Liver (tissue), 9 donors: ENCODE results near the gene SORCS2. TPM values are rescaled to one million over a fixed set of nuclear protein-coding genes. Genes with fewer than 3 reads are reported as not detected.
A peak's percentile ranks its signal among the peaks of the same experiment; 100 is the strongest.

Experiments
- DNase-seq: peaks from one replicate; pipeline ENCODE4 v3.0.0-alpha.2; 2017; ENCODE audit warnings: low spot score
- H3K27ac ChIP-seq, 2 donors: one replicate each; pipeline ENCODE4 v1.7.0; 2013; ENCODE audit warnings: inconsistent platforms in 2 of 2, low read length in 2 of 2, control low read depth in 1 of 2, low read depth in 1 of 2, mild to moderate bottlenecking in 1 of 2
- H3K27me3 ChIP-seq, 4 donors: one replicate each; pipeline versions ENCODE4 v1.6.1 to v1.7.0; 2013; ENCODE audit warnings: low read length in 3 of 4, inconsistent platforms in 1 of 4, mild to moderate bottlenecking in 1 of 4, moderate library complexity in 1 of 4; ENCODE audit not compliant: control insufficient read depth in 4 of 4, insufficient read depth in 4 of 4
- H3K36me3 ChIP-seq, 4 donors: one replicate each; pipeline versions ENCODE4 v1.6.1 to v1.7.0; 2013; ENCODE audit warnings: low read length in 3 of 4, mild to moderate bottlenecking in 3 of 4, low read depth in 1 of 4, moderate library complexity in 1 of 4; ENCODE audit not compliant: control insufficient read depth in 4 of 4, insufficient read depth in 3 of 4
- H3K4me1 ChIP-seq, 4 donors: one replicate each; pipeline versions ENCODE4 v1.6.1 to v1.7.0; 2013; ENCODE audit warnings: low read length in 3 of 4, mild to moderate bottlenecking in 3 of 4, moderate library complexity in 1 of 4; ENCODE audit not compliant: control insufficient read depth in 4 of 4, insufficient read depth in 4 of 4
- H3K4me3 ChIP-seq, 3 donors: one replicate each; pipeline versions ENCODE4 v1.6.1 to v1.7.0; 2013; ENCODE audit warnings: low read length in 3 of 3, control low read depth in 1 of 3, low read depth in 1 of 3, mild to moderate bottlenecking in 1 of 3
- H3K9ac ChIP-seq, 2 donors: one replicate each; pipeline ENCODE4 v1.7.0; 2013; ENCODE audit warnings: low read length in 2 of 2, mild to moderate bottlenecking in 2 of 2, moderate library complexity in 2 of 2, control low read depth in 1 of 2, low read depth in 1 of 2
- H3K9me3 ChIP-seq, 4 donors: one replicate each; pipeline versions ENCODE4 v1.6.1 to v1.7.0; 2013; ENCODE audit warnings: low read length in 3 of 4; ENCODE audit not compliant: control insufficient read depth in 4 of 4
- ATF3 ChIP-seq: IDR thresholded peaks from 2 replicates; pipeline ENCODE4 v1.6.1; 2016; ENCODE audit warnings: antibody characterized with exemption
- CTCF ChIP-seq: fragments of 150-350 bp; IDR thresholded peaks from 2 replicates; pipeline ENCODE4 v1.5.1; 2017; ENCODE audit warnings: improper control_type of control experiment, low read depth, low read length; ENCODE audit not compliant: missing input control
- EGR1 ChIP-seq, 2 donors: IDR thresholded peaks; 2 replicates each; pipeline ENCODE4 v1.6.1; 2016 to 2018; ENCODE audit warnings: antibody characterized with exemption in 2 of 2, low read depth in 2 of 2
- FOXA1 ChIP-seq: IDR thresholded peaks from 2 replicates; pipeline ENCODE4 v1.6.1; 2016; ENCODE audit warnings: antibody characterized with exemption
- FOXA2 ChIP-seq: IDR thresholded peaks from 2 replicates; pipeline ENCODE4 v1.6.1; 2016; ENCODE audit warnings: antibody characterized with exemption
- GABPA ChIP-seq, 2 donors: IDR thresholded peaks in 1 of 2; conservative IDR thresholded peaks in 1 of 2; 2 replicates each; pipeline ENCODE4 v1.6.1; 2016; ENCODE audit warnings: antibody characterized with exemption in 2 of 2, mild to moderate bottlenecking in 1 of 2, moderate library complexity in 1 of 2
- HNF4A ChIP-seq, 2 donors: conservative IDR thresholded peaks; 2 replicates each; pipeline ENCODE4 v1.6.1; 2016; ENCODE audit warnings: antibody characterized with exemption in 2 of 2, mild to moderate bottlenecking in 2 of 2
- HNF4G ChIP-seq: IDR thresholded peaks from 2 replicates; pipeline ENCODE4 v1.6.1; 2016; ENCODE audit warnings: antibody characterized with exemption
- JUND ChIP-seq, 2 donors: IDR thresholded peaks; 2 replicates each; pipeline ENCODE4 v1.6.1; 2016; ENCODE audit warnings: antibody characterized with exemption in 2 of 2
- MAX ChIP-seq: IDR thresholded peaks from 2 replicates; pipeline ENCODE4 v1.6.1; 2016; ENCODE audit warnings: antibody characterized with exemption
- NR2F2 ChIP-seq: IDR thresholded peaks from 2 replicates; pipeline ENCODE4 v1.6.1; 2016; ENCODE audit warnings: antibody characterized with exemption
- RAD21 ChIP-seq, 2 donors: IDR thresholded peaks; 2 replicates each; pipeline ENCODE4 v1.6.1; 2016; ENCODE audit warnings: antibody characterized with exemption in 2 of 2, mild to moderate bottlenecking in 2 of 2
- REST ChIP-seq: IDR thresholded peaks from 2 replicates; pipeline ENCODE4 v1.6.1; 2016; ENCODE audit warnings: antibody characterized with exemption, mild to moderate bottlenecking
- RXRA ChIP-seq, 2 donors: IDR thresholded peaks; 2 replicates each; pipeline ENCODE4 v1.6.1; 2017 to 2018; ENCODE audit warnings: antibody characterized with exemption in 2 of 2, mild to moderate bottlenecking in 1 of 2
- SP1 ChIP-seq: IDR thresholded peaks from 2 replicates; pipeline ENCODE4 v1.6.1; 2018; ENCODE audit warnings: antibody characterized with exemption, mild to moderate bottlenecking
- TAF1 ChIP-seq: conservative IDR thresholded peaks from 2 replicates; pipeline ENCODE4 v1.6.1; 2016; ENCODE audit warnings: antibody characterized with exemption, mild to moderate bottlenecking
- YY1 ChIP-seq: IDR thresholded peaks from 2 replicates; pipeline ENCODE4 v1.6.1; 2016; ENCODE audit warnings: antibody characterized with exemption, mild to moderate bottlenecking
- ZBTB33 ChIP-seq: IDR thresholded peaks from 2 replicates; pipeline ENCODE4 v1.6.1; 2016; ENCODE audit warnings: antibody characterized with exemption
- WGBS: extraction: QIAGEN DNeasy Blood & Tissue Kit; methylation state at CpG from one replicate; pipeline ENCODE4 v1.1.7; 2013; 5-methylcytosine and 5-hydroxymethylcytosine counted together
- polyA plus RNA-seq, 2 donors: library from polyadenylated mRNA; stranded (reverse) in 1 of 2; unstranded in 1 of 2; fragments of 200-250 nt in 1 of 2; fragments of >200 nt in 1 of 2; fragmentation: Nextera tagmentation in 1 of 2; extraction: Ambion mirVana in 1 of 2; gene quantifications; one replicate each; pipeline versions ENCODE4 v1.2.1 to v1.2.3, GENCODE V29; 2013 to 2015
- total RNA-seq, 2 donors: library from RNA; depleted of rRNA; stranded (reverse); fragments of >200 nt; gene quantifications; one replicate each; pipeline ENCODE4 v1.2.3, GENCODE V29; 2014
- donor health status: healthy.
- donor health status: healthy.
- donor health status: healthy.
- donor health status: healthy.
- donor health status: healthy.

Gene SORCS2
- total and polyA plus RNA-seq, 4 donors = 0.10 to 1.4 (median 0.92) TPM

GRCh38 chr4:7582313-7583097 is 390.2 kb downstream of the SORCS2 start:
- H3K36me3 ChIP-seq = peaks cover 0 to 2% (median 0%) of the 10 kb centered on the region in 4 donors
- H3K27ac ChIP-seq = no peak overlapping the region
- H3K4me3 ChIP-seq = peak overlapping the region in 1 of 3 donors; percentile 33
- H3K27me3 ChIP-seq = no peaks in the 10 kb centered on the region
- 93% methylated on average over 16 of the region's 16 CpGs for WGBS
- TF ChIP-seq RXRA (IDR thresholded peaks at IDR 0.05) = no peak
- no peak for TF ChIP-seq RAD21 (IDR thresholded peaks at IDR 0.05)
- TF ChIP-seq FOXA2 = no peak
- no peak for TF ChIP-seq TAF1
- no peak for TF ChIP-seq EGR1 (IDR thresholded peaks at IDR 0.05; ENCODE audit: low read depth in 2 of 2)
- no peak for TF ChIP-seq CTCF
- TF ChIP-seq ZBTB33 = no peak
- no peak for TF ChIP-seq ATF3
- TF ChIP-seq FOXA1 = no peak
- TF ChIP-seq GABPA (IDR thresholded peaks at IDR 0.05 in 1 of 2, conservative IDR thresholded peaks at IDR 0.05 in 1 of 2) = no peak
- TF ChIP-seq YY1 = no peak
- no peak for TF ChIP-seq NR2F2
- TF ChIP-seq HNF4G = no peak
- TF ChIP-seq SP1 = no peak
- TF ChIP-seq HNF4A (conservative IDR thresholded peaks at IDR 0.05) = no peak
- no peak for TF ChIP-seq MAX
- TF ChIP-seq REST = no peak
- TF ChIP-seq JUND (IDR thresholded peaks at IDR 0.05) = no peak
- no peak for DNase-seq
- no peak overlapping the region for H3K9ac ChIP-seq
- peaks cover 21 to 39% (median 27%) of the 10 kb centered on the region in 4 donors for H3K9me3 ChIP-seq
- no peaks in the 10 kb centered on the region for H3K4me1 ChIP-seq
